Nephron (organoid): ENCODE measurements around the gene APBB1IP.
"Not testable (repeated sequence)": the region's sequence is repeated elsewhere in the genome, so short reads cannot be mapped to it uniquely, and the experiment has no call there.

Experiments used
- H3K27ac Mint-ChIP-seq, 3 experiments: 2 replicates each; pipeline ENCODE4 v1.8.0; 2020; ENCODE audit warnings: mixed read lengths in 3 of 3, mild to moderate bottlenecking in 2 of 3, moderate library complexity in 1 of 3
- H3K27me3 Mint-ChIP-seq: 2 replicates; pipeline ENCODE4 v1.8.0; 2021; ENCODE audit warnings: low read depth, mild to moderate bottlenecking, moderate library complexity, mixed read lengths
- H3K36me3 Mint-ChIP-seq: 2 replicates; pipeline ENCODE4 v1.8.0; 2020; ENCODE audit warnings: low read depth, mixed read lengths
- H3K4me1 Mint-ChIP-seq: 2 replicates; pipeline ENCODE4 v1.8.0; 2020; ENCODE audit warnings: mixed read lengths
- H3K4me3 Mint-ChIP-seq, 3 experiments: 2 replicates each; pipeline ENCODE4 v1.8.0; 2020; ENCODE audit warnings: mild to moderate bottlenecking in 3 of 3, mixed read lengths in 3 of 3, moderate library complexity in 2 of 3
- H3K9me3 Mint-ChIP-seq: 2 replicates; pipeline ENCODE4 v1.8.0; 2020; ENCODE audit warnings: mixed read lengths
- CTCF ChIP-seq, 3 experiments: fragments of 200-600 bp; sonication (generic); IDR thresholded peaks; one replicate each; pipeline ENCODE4 v1.5.0; 2021; ENCODE audit warnings: antibody characterized with exemption in 3 of 3; ENCODE audit not compliant: unreplicated experiment in 3 of 3

Gene APBB1IP

GRCh38 chr10:26454891-26455290 is 16.8 kb downstream of the APBB1IP start:
- no peaks in the 10 kb centered on the region for H3K4me1 Mint-ChIP-seq
- no peak for TF ChIP-seq CTCF (IDR thresholded peaks at IDR 0.05; ENCODE audit: unreplicated experiment in 3 of 3)
- no peak overlapping the region for H3K4me3 Mint-ChIP-seq
- no peaks in the 10 kb centered on the region for H3K9me3 Mint-ChIP-seq
- H3K36me3 Mint-ChIP-seq: no peaks in the 10 kb centered on the region
- H3K27me3 Mint-ChIP-seq: peaks cover 12% of the 10 kb centered on the region
- no peak overlapping the region for H3K27ac Mint-ChIP-seq

GRCh38 chr10:26455567-26456315 is 17.6 kb downstream of the APBB1IP start:
- H3K27me3 Mint-ChIP-seq: peaks cover 12% of the 10 kb centered on the region
- H3K27ac Mint-ChIP-seq: no peak overlapping the region
- H3K9me3 Mint-ChIP-seq: no peaks in the 10 kb centered on the region
- no peaks in the 10 kb centered on the region for H3K4me1 Mint-ChIP-seq
- TF ChIP-seq CTCF (IDR thresholded peaks at IDR 0.05; ENCODE audit: unreplicated experiment in 3 of 3): no peak
- no peaks in the 10 kb centered on the region for H3K36me3 Mint-ChIP-seq
- H3K4me3 Mint-ChIP-seq: no peak overlapping the region

GRCh38 chr10:26457088-26457487 is 18.9 kb downstream of the APBB1IP start:
- no peak overlapping the region for H3K27ac Mint-ChIP-seq
- no peaks in the 10 kb centered on the region for H3K9me3 Mint-ChIP-seq
- no peak for TF ChIP-seq CTCF (IDR thresholded peaks at IDR 0.05; ENCODE audit: unreplicated experiment in 3 of 3)
- peaks cover 12% of the 10 kb centered on the region for H3K27me3 Mint-ChIP-seq
- no peaks in the 10 kb centered on the region for H3K4me1 Mint-ChIP-seq
- no peak overlapping the region for H3K4me3 Mint-ChIP-seq
- no peaks in the 10 kb centered on the region for H3K36me3 Mint-ChIP-seq

- H3K9me3 Mint-ChIP-seq: no peaks in the 10 kb centered on the region
- H3K27me3 Mint-ChIP-seq: peaks cover 12% of the 10 kb centered on the region
- H3K4me1 Mint-ChIP-seq: no peaks in the 10 kb centered on the region
- no peaks in the 10 kb centered on the region for H3K36me3 Mint-ChIP-seq
- TF ChIP-seq CTCF (IDR thresholded peaks at IDR 0.05; ENCODE audit: unreplicated experiment in 3 of 3): no peak
- H3K27ac Mint-ChIP-seq: no peak overlapping the region
- H3K4me3 Mint-ChIP-seq: no peak overlapping the region
These were observed 22.6 kb downstream of the APBB1IP start for GRCh38 chr10:26460736-26461135.

GRCh38 chr10:26463986-26464385 is 25.8 kb downstream of the APBB1IP start:
- no peaks in the 10 kb centered on the region for H3K36me3 Mint-ChIP-seq
- H3K9me3 Mint-ChIP-seq: no peaks in the 10 kb centered on the region
- H3K4me1 Mint-ChIP-seq: no peaks in the 10 kb centered on the region
- H3K27me3 Mint-ChIP-seq: no peaks in the 10 kb centered on the region
- no peak for TF ChIP-seq CTCF (IDR thresholded peaks at IDR 0.05; ENCODE audit: unreplicated experiment in 3 of 3)
- H3K4me3 Mint-ChIP-seq: no peak overlapping the region
- H3K27ac Mint-ChIP-seq: no peak overlapping the region

GRCh38 chr10:26464632-26465280 is 26.6 kb downstream of the APBB1IP start:
- H3K27ac Mint-ChIP-seq: no peak overlapping the region
- TF ChIP-seq CTCF (IDR thresholded peaks at IDR 0.05; ENCODE audit: unreplicated experiment in 3 of 3): no peak

GRCh38 chr10:26466531-26466930 is 28.4 kb downstream of the APBB1IP start:
- not testable (repeated sequence) for H3K4me1 Mint-ChIP-seq, H3K9me3 Mint-ChIP-seq, H3K4me3 Mint-ChIP-seq, H3K27me3 Mint-ChIP-seq, H3K27ac Mint-ChIP-seq, H3K36me3 Mint-ChIP-seq

More at GRCh38 chr10:26464632-26465280, 26.6 kb downstream of the APBB1IP start:
- Mint-ChIP-seq H3K4me1 (no peaks in the 10 kb centered on the region), H3K9me3 (no peaks in the 10 kb centered on the region), H3K36me3 (no peaks in the 10 kb centered on the region), H3K4me3 (no peak overlapping the region), H3K27me3 (no peaks in the 10 kb centered on the region)
